Measurements from ENCODE around the gene ARL17A.
"Not testable (repeated sequence)": the region's sequence is repeated elsewhere in the genome, so short reads cannot be mapped to it uniquely, and the experiment has no call there.

The ARL17A gene

GRCh38 chr17:46559155-46559554 lies 20.3 kb downstream of the ARL17A start:
- not testable (repeated sequence) for DNase-seq (ENCODE audit: low read depth, low spot score)

DNA sequence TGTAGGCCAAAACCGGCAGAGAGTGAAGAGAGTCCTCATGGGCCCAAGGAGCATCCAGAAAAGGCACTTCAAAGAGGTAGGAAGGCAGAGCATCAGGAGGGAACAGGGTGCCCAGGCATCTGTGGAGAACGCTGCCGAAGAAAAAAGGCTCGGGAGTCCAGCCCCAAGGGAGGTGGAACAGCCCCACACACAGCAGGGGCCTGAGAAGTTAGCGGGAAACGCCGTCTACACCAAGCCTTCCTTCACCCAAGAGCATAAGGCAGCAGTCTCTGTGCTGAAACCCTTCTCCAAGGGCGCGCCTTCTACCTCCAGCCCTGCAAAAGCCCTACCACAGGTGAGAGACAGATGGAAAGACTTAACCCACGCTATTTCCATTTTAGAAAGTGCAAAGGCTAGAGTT lies 30.9 kb downstream of the ARL17A start:
- DNase-seq (ENCODE audit: low read depth, low spot score), result not testable (repeated sequence)

- not testable (repeated sequence) for DNase-seq (ENCODE audit: low read depth, low spot score)
Measured at GRCh38 chr17:46534716-46535115, 44.8 kb downstream of the ARL17A start.

DNA sequence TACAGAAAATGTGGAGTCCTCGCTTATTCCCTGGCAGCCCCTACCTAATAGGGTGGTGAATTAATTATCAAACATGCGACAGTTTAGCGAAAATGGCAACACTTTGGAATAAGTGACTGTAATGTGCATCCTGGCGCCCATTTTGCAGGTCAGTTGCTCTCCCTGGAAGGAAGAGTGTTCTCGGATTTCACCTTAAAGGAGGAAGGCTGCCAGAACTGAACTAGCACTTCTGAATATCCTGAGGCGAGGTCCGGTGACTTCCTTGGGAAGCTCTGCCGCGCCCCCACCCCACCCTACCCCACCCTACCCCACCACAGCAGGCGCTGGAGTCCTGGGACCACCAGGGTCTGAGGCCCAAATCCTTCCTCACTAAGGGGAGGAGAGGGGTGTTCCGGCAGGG lies 67.3 kb downstream of the ARL17A start, which contains the start of gene LRRC37A2:
LRRC37A2 (plus strand) TSS at position 301 of the 400 bp plus-strand sequence. CDS start 245 bp downstream, outside the sequence.
- DNase-seq (ENCODE audit: low read depth, low spot score), result not testable (repeated sequence)

GRCh38 chr17:46505896-46506295 lies 73.6 kb downstream of the ARL17A start:
- not testable (repeated sequence) for DNase-seq (ENCODE audit: low read depth, low spot score)

- DNase-seq (ENCODE audit: low read depth, low spot score), result not testable (repeated sequence)
Measured at GRCh38 chr17:46499437-46500139, 79.9 kb downstream of the ARL17A start.

- not testable (repeated sequence) for DNase-seq (ENCODE audit: low read depth, low spot score)
Measured at GRCh38 chr17:46492021-46492420, 87.5 kb downstream of the ARL17A start.

DNA sequence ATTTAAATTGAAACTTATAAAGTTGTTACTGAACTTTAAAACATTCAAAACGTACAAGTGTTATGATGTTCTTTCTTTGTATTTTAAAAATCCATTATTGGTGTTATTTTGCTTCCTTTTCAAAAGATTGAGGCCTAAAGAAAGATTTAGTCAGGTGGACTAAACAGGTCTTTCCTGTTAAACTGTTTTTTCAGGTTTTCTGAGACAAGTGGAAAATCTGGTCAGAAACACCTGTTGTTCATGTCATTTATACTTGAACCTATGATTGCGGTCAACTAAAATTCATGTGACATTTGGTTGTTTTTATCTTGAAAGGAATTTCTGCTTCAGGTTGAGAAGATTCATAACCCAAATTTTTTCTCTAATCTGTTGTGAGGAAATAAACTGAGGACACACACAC lies 98.2 kb downstream of the ARL17A start:
- not testable (repeated sequence) for DNase-seq (ENCODE audit: low read depth, low spot score)

- DNase-seq (ENCODE audit: low read depth, low spot score), result not testable (repeated sequence)
Measured at GRCh38 chr17:46478823-46479222, 100.7 kb downstream of the ARL17A start.

GRCh38 chr17:46475583-46475982 lies 103.9 kb downstream of the ARL17A start:
- not testable (repeated sequence) for DNase-seq (ENCODE audit: low read depth, low spot score)

GRCh38 chr17:46474489-46474888 lies 105.0 kb downstream of the ARL17A start:
- DNase-seq (ENCODE audit: low read depth, low spot score), result not testable (repeated sequence)

DNA sequence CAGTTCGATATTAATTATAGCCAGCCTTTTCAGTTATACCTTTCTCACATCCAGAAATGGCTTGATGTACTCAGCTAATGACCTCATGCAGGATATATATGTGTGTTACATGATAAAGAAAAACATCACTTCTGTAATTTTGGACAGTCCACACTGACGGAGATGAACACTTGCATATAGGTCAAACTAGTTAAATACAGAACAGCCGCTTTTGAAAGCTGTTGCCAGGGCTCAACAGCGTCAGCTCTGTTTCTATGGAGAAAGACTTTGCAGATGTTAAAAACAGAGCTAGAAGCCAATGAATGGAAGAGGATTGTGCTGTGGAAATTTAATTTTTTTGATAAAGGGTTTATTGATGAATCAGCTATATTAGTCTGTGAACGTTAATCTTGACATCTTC lies 111.9 kb downstream of the ARL17A start:
- not testable (repeated sequence) for DNase-seq (ENCODE audit: low read depth, low spot score)
